Measurements from ENCODE around the gene SLC45A2. TPM values are rescaled to one million over a fixed set of nuclear protein-coding genes. Genes with fewer than 3 reads are reported as not detected.
"Not testable (repeated sequence)": the region's sequence is repeated elsewhere in the genome, so short reads cannot be mapped to it uniquely, and the experiment has no call there.

SLC45A2 gene
- total RNA-seq, 1 donor from 2014 or later = not detected

DNA sequence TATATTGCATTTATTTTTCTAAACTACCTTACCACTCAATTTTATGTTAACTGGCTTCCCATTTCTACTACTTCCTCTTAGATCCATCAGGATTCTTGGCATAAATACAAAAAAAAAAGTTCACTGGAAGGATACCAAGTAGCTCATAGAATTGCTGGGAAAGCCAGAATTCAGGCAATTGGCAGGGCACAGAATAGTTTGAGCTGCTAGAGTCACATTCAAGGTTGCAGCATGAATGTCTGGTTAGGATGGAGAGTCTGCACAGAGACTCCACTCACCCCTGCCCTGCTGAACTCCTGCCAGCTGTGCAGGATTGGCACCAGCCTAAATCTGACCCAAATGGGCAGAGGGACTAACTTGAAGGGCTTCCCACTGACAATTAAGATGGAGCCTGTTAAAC is 28.3 kb upstream of the SLC45A2 start:
- FAIRE-seq = no peak
- Histone ChIP-seq H3K27me3 (ENCODE audit: control insufficient read depth, insufficient read depth, low read length) (no peaks in the 10 kb centered on the region), H3K36me3 (ENCODE audit: control insufficient read depth, insufficient read depth, low read length) (no peaks in the 10 kb centered on the region), H3K4me3 (ENCODE audit: low read depth, low read length) (no peak overlapping the region)
- DNase-seq (ENCODE audit: low read depth) = no peak
- TF ChIP-seq, protein P1, sequence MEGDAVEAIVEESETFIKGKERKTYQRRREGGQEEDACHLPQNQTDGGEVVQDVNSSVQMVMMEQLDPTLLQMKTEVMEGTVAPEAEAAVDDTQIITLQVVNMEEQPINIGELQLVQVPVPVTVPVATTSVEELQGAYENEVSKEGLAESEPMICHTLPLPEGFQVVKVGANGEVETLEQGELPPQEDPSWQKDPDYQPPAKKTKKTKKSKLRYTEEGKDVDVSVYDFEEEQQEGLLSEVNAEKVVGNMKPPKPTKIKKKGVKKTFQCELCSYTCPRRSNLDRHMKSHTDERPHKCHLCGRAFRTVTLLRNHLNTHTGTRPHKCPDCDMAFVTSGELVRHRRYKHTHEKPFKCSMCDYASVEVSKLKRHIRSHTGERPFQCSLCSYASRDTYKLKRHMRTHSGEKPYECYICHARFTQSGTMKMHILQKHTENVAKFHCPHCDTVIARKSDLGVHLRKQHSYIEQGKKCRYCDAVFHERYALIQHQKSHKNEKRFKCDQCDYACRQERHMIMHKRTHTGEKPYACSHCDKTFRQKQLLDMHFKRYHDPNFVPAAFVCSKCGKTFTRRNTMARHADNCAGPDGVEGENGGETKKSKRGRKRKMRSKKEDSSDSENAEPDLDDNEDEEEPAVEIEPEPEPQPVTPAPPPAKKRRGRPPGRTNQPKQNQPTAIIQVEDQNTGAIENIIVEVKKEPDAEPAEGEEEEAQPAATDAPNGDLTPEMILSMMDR (IDR thresholded peaks at IDR 0.05; ENCODE audit: insufficient read depth, low read length, severe bottlenecking) = no peak

DNA sequence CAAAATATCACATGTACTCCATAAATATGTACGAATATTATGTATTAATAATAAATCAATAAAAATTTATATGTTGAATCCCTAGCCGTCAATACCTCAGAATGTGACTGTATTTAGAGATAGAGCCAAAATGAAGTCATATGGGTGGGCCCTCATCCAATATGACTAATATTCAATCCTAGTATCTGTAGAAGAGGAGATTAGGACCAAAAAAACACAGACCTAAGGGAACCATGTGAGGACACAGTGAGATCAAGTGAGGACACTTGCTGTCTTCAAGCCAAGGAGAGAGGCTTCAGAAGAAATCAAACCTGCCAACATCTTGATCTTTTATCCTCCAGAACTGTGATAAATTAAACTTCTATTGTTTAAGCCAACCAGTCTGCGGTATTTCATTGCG is 27.0 kb upstream of the SLC45A2 start:
- H3K4me3 ChIP-seq (ENCODE audit: low read depth, low read length) = no peak overlapping the region
- no peaks in the 10 kb centered on the region for H3K36me3 ChIP-seq (ENCODE audit: control insufficient read depth, insufficient read depth, low read length)
- DNase-seq (ENCODE audit: low read depth) = no peak
- H3K27me3 ChIP-seq (ENCODE audit: control insufficient read depth, insufficient read depth, low read length) = no peaks in the 10 kb centered on the region
- no peak for FAIRE-seq
- TF ChIP-seq, protein P1 (IDR thresholded peaks at IDR 0.05; ENCODE audit: insufficient read depth, low read length, severe bottlenecking) = no peak

DNA sequence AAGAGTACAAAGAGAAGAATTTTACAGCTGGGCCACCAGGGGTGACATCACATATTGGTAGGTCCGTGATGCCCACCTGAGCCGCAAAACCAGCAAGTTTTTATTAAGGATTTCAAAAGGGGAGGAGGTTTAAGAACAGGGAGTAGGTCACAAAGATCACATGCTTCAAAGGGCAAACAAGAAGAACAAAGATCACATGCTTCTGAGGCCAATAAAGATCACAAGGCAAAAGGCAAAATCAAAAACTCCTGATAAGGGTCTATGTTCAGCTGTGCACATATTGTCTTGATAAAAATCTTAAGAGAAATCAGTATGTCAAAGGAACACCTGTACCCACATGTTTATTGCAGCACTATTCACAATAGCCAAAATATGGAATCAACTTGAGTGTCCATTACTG is 25.7 kb upstream of the SLC45A2 start:
- H3K27me3 ChIP-seq (ENCODE audit: control insufficient read depth, insufficient read depth, low read length); FAIRE-seq; H3K4me3 ChIP-seq (ENCODE audit: low read depth, low read length); H3K36me3 ChIP-seq (ENCODE audit: control insufficient read depth, insufficient read depth, low read length); DNase-seq (ENCODE audit: low read depth): not testable (repeated sequence)

GRCh38 chr5:34009610-34010009 is 25.1 kb upstream of the SLC45A2 start:
- FAIRE-seq (no peak), DNase-seq (ENCODE audit: low read depth) (peak; percentile 48)
- Histone ChIP-seq H3K27me3 (ENCODE audit: control insufficient read depth, insufficient read depth, low read length) (no peaks in the 10 kb centered on the region), H3K4me3 (ENCODE audit: low read depth, low read length) (no peak overlapping the region), H3K36me3 (ENCODE audit: control insufficient read depth, insufficient read depth, low read length) (no peaks in the 10 kb centered on the region)
- TF ChIP-seq, protein P1 (IDR thresholded peaks at IDR 0.05; ENCODE audit: insufficient read depth, low read length, severe bottlenecking) = no peak

GRCh38 chr5:34008802-34009201 is 24.3 kb upstream of the SLC45A2 start:
- TF ChIP-seq, protein P1 (IDR thresholded peaks at IDR 0.05; ENCODE audit: insufficient read depth, low read length, severe bottlenecking) = no peak
- peak overlapping the region; percentile 81 for H3K4me3 ChIP-seq (ENCODE audit: low read depth, low read length)
- no peaks in the 10 kb centered on the region for H3K36me3 ChIP-seq (ENCODE audit: control insufficient read depth, insufficient read depth, low read length)
- no peak for FAIRE-seq
- no peaks in the 10 kb centered on the region for H3K27me3 ChIP-seq (ENCODE audit: control insufficient read depth, insufficient read depth, low read length)
- peak; percentile 7 for DNase-seq (ENCODE audit: low read depth)

DNA sequence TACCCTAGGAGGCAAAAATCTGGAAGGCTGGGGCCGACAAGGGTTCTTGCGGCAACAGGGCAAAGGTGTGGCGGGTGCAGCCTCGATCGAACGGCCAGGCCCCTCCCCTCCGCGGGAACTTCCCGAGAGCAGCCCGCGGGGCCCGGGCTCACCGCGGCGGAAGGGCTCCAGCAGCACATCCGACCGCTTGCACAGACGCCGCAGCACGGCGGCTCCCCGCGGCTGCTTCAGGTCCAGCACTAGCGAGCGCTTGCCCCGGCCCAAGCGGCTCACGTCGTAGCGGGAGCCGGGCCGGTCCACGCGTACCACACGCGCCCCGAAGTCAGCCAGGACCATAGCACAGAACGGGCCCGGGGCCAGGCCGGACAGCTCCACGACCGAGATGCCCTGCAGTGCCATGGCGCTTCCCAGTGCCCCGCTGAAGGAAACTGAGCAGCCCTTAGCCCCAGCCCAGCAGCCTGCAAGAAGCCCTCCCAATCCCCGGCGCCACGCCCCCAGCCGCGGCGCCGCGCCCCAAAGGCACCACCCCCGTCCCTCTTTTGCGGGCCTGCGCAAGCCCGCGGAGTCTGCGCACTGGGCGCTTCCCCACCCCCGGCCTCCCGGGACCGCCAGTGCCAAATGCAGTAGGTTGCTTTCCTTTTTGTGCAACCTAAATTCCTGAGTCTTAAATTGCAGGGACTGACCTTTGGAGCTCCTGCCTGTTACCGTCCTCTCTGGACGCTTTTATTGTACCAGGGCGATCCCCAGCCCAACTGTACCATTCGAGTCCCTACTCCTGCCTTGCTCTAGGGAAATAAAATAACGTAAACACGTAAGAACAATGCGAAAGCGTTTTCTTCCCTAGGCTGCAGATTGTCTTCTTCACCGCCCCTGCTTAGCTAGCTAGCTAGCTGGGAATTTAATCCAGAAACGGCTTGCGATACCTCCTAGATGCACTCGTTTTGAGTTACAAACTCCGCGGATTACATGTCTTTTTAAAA is 23.4 kb upstream of the SLC45A2 start, which contains the start of gene AMACR:
Gene AMACR, minus strand, starts transcription at position 430 of the 980 bp plus-strand sequence. Its CDS starts 31 bp downstream, at position 399.
- DNase-seq (ENCODE audit: low read depth) (peak; percentile 78), FAIRE-seq (no peak)
- H3K27me3 ChIP-seq (ENCODE audit: control insufficient read depth, insufficient read depth, low read length) = no peaks in the 10 kb centered on the region
- TF ChIP-seq, protein P1 (IDR thresholded peaks at IDR 0.05; ENCODE audit: insufficient read depth, low read length, severe bottlenecking) = no peak
- H3K4me3 ChIP-seq (ENCODE audit: low read depth, low read length) = peak within 1 kb of the TSS; percentile 81
- no peaks in the 10 kb centered on the region for H3K36me3 ChIP-seq (ENCODE audit: control insufficient read depth, insufficient read depth, low read length)
